Liver (tissue), 9 donors: ENCODE measurements around the gene ANKRD33B. TPM values are rescaled to one million over a fixed set of nuclear protein-coding genes. Genes with fewer than 3 reads are reported as not detected.

ENCODE experiments used
- DNase-seq: peaks from one replicate; pipeline ENCODE4 v3.0.0-alpha.2; 2017; ENCODE audit warnings: low spot score
- H3K27ac ChIP-seq, 2 donors: one replicate each; pipeline ENCODE4 v1.7.0; 2013; ENCODE audit warnings: inconsistent platforms in 2 of 2, low read length in 2 of 2, control low read depth in 1 of 2, low read depth in 1 of 2, mild to moderate bottlenecking in 1 of 2
- H3K27me3 ChIP-seq, 4 donors: one replicate each; pipeline versions ENCODE4 v1.6.1 to v1.7.0; 2013; ENCODE audit warnings: low read length in 3 of 4, inconsistent platforms in 1 of 4, mild to moderate bottlenecking in 1 of 4, moderate library complexity in 1 of 4; ENCODE audit not compliant: control insufficient read depth in 4 of 4, insufficient read depth in 4 of 4
- H3K36me3 ChIP-seq, 4 donors: one replicate each; pipeline versions ENCODE4 v1.6.1 to v1.7.0; 2013; ENCODE audit warnings: low read length in 3 of 4, mild to moderate bottlenecking in 3 of 4, low read depth in 1 of 4, moderate library complexity in 1 of 4; ENCODE audit not compliant: control insufficient read depth in 4 of 4, insufficient read depth in 3 of 4
- H3K4me1 ChIP-seq, 4 donors: one replicate each; pipeline versions ENCODE4 v1.6.1 to v1.7.0; 2013; ENCODE audit warnings: low read length in 3 of 4, mild to moderate bottlenecking in 3 of 4, moderate library complexity in 1 of 4; ENCODE audit not compliant: control insufficient read depth in 4 of 4, insufficient read depth in 4 of 4
- H3K4me3 ChIP-seq, 3 donors: one replicate each; pipeline versions ENCODE4 v1.6.1 to v1.7.0; 2013; ENCODE audit warnings: low read length in 3 of 3, control low read depth in 1 of 3, low read depth in 1 of 3, mild to moderate bottlenecking in 1 of 3
- H3K9ac ChIP-seq, 2 donors: one replicate each; pipeline ENCODE4 v1.7.0; 2013; ENCODE audit warnings: low read length in 2 of 2, mild to moderate bottlenecking in 2 of 2, moderate library complexity in 2 of 2, control low read depth in 1 of 2, low read depth in 1 of 2
- H3K9me3 ChIP-seq, 4 donors: one replicate each; pipeline versions ENCODE4 v1.6.1 to v1.7.0; 2013; ENCODE audit warnings: low read length in 3 of 4; ENCODE audit not compliant: control insufficient read depth in 4 of 4
- FOXA1 ChIP-seq: IDR thresholded peaks from 2 replicates; pipeline ENCODE4 v1.6.1; 2016; ENCODE audit warnings: antibody characterized with exemption
- GABPA ChIP-seq, 2 donors: IDR thresholded peaks in 1 of 2; conservative IDR thresholded peaks in 1 of 2; 2 replicates each; pipeline ENCODE4 v1.6.1; 2016; ENCODE audit warnings: antibody characterized with exemption in 2 of 2, mild to moderate bottlenecking in 1 of 2, moderate library complexity in 1 of 2
- HNF4A ChIP-seq, 2 donors: conservative IDR thresholded peaks; 2 replicates each; pipeline ENCODE4 v1.6.1; 2016; ENCODE audit warnings: antibody characterized with exemption in 2 of 2, mild to moderate bottlenecking in 2 of 2
- HNF4G ChIP-seq: IDR thresholded peaks from 2 replicates; pipeline ENCODE4 v1.6.1; 2016; ENCODE audit warnings: antibody characterized with exemption
- JUND ChIP-seq, 2 donors: IDR thresholded peaks; 2 replicates each; pipeline ENCODE4 v1.6.1; 2016; ENCODE audit warnings: antibody characterized with exemption in 2 of 2
- NR2F2 ChIP-seq: IDR thresholded peaks from 2 replicates; pipeline ENCODE4 v1.6.1; 2016; ENCODE audit warnings: antibody characterized with exemption
- RAD21 ChIP-seq, 2 donors: IDR thresholded peaks; 2 replicates each; pipeline ENCODE4 v1.6.1; 2016; ENCODE audit warnings: antibody characterized with exemption in 2 of 2, mild to moderate bottlenecking in 2 of 2
- RXRA ChIP-seq, 2 donors: IDR thresholded peaks; 2 replicates each; pipeline ENCODE4 v1.6.1; 2017 to 2018; ENCODE audit warnings: antibody characterized with exemption in 2 of 2, mild to moderate bottlenecking in 1 of 2
- SP1 ChIP-seq: IDR thresholded peaks from 2 replicates; pipeline ENCODE4 v1.6.1; 2018; ENCODE audit warnings: antibody characterized with exemption, mild to moderate bottlenecking
- YY1 ChIP-seq: IDR thresholded peaks from 2 replicates; pipeline ENCODE4 v1.6.1; 2016; ENCODE audit warnings: antibody characterized with exemption, mild to moderate bottlenecking
- WGBS: extraction: QIAGEN DNeasy Blood & Tissue Kit; methylation state at CpG from one replicate; pipeline ENCODE4 v1.1.7; 2013; 5-methylcytosine and 5-hydroxymethylcytosine counted together
- polyA plus RNA-seq, 2 donors: library from polyadenylated mRNA; stranded (reverse) in 1 of 2; unstranded in 1 of 2; fragments of 200-250 nt in 1 of 2; fragments of >200 nt in 1 of 2; fragmentation: Nextera tagmentation in 1 of 2; extraction: Ambion mirVana in 1 of 2; gene quantifications; one replicate each; pipeline versions ENCODE4 v1.2.1 to v1.2.3, GENCODE V29; 2013 to 2015
- total RNA-seq, 2 donors: library from RNA; depleted of rRNA; stranded (reverse); fragments of >200 nt; gene quantifications; one replicate each; pipeline ENCODE4 v1.2.3, GENCODE V29; 2014
- TF ChIP-seq, protein P1 (sequence below): IDR thresholded peaks from 2 replicates; pipeline ENCODE4 v1.6.1; 2016; ENCODE audit warnings: antibody characterized with exemption
- TF ChIP-seq, protein P2 (sequence below): IDR thresholded peaks from 2 replicates; pipeline ENCODE4 v1.6.1; 2016; ENCODE audit warnings: antibody characterized with exemption, mild to moderate bottlenecking
- TF ChIP-seq, protein P3 (sequence below): IDR thresholded peaks from 2 replicates; pipeline ENCODE4 v1.6.1; 2016; ENCODE audit warnings: antibody characterized with exemption
- TF ChIP-seq, protein P4 (sequence below): fragments of 150-350 bp; IDR thresholded peaks from 2 replicates; pipeline ENCODE4 v1.5.1; 2017; ENCODE audit warnings: improper control_type of control experiment, low read depth, low read length; ENCODE audit not compliant: missing input control
- TF ChIP-seq, protein P5 (sequence below): IDR thresholded peaks from 2 replicates; pipeline ENCODE4 v1.6.1; 2016; ENCODE audit warnings: antibody characterized with exemption
- donor health status: healthy.
- donor health status: healthy.
- donor health status: healthy.
- donor health status: healthy.
- donor health status: healthy.

ANKRD33B gene
- total and polyA plus RNA-seq, 4 donors = 0.09 to 1.9 (median 0.25) TPM; not detected in 1

DNA sequence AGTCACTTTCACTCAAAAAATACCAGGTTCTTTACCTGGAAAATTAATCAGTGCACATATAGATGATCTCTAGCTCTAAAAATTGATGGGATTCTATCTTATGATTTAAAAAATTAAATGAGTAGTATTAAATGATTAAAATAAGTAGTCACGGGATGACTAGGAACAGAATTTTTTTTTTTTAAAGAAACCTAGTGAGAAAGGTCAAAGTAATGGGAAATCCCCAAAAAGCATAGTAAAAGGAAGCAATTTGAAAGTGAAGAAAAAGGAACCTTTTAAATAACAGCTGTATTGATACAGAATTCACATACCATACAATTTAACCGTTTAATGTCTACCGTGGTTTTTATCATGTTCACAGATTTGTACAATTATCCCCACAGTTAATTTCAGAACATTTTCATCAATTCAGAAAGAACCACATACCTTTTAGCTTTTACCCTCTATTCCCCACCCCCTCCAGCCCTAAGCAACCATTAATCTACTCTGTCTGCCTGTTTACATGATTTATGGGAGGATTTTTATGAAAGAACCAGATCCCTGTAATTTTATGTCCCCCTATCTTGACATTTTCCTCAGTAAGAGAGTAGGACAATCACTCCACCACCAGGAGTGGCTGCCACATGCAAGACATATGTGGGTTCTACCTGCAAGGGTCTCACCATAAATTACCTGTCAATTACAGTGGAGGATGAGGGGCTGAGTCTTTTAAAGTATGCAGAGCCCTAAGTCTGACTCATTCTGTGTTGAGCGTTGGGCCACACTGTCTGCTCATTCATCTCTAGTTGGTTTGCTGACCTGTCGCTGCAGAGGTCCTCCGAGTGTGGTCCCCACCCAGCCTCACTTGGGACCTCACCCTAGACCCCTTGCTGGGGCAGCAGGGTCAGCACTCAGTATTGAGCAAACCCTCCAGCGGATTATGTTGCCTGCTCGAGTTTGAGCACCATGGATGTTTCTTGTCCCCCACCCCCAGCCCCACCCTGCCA, 16.0 kb downstream of the ANKRD33B start:
- no peak overlapping the region for H3K27ac ChIP-seq
- TF ChIP-seq YY1 (no peak), NR2F2 (no peak), GABPA (IDR thresholded peaks at IDR 0.05 in 1 of 2, conservative IDR thresholded peaks at IDR 0.05 in 1 of 2) (no peak), RXRA (IDR thresholded peaks at IDR 0.05) (no peak), FOXA1 (no peak), JUND (IDR thresholded peaks at IDR 0.05) (no peak), SP1 (no peak), HNF4G (no peak)
- TF ChIP-seq, protein P1, sequence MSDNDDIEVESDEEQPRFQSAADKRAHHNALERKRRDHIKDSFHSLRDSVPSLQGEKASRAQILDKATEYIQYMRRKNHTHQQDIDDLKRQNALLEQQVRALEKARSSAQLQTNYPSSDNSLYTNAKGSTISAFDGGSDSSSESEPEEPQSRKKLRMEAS = no peak
- TF ChIP-seq, protein P2, sequence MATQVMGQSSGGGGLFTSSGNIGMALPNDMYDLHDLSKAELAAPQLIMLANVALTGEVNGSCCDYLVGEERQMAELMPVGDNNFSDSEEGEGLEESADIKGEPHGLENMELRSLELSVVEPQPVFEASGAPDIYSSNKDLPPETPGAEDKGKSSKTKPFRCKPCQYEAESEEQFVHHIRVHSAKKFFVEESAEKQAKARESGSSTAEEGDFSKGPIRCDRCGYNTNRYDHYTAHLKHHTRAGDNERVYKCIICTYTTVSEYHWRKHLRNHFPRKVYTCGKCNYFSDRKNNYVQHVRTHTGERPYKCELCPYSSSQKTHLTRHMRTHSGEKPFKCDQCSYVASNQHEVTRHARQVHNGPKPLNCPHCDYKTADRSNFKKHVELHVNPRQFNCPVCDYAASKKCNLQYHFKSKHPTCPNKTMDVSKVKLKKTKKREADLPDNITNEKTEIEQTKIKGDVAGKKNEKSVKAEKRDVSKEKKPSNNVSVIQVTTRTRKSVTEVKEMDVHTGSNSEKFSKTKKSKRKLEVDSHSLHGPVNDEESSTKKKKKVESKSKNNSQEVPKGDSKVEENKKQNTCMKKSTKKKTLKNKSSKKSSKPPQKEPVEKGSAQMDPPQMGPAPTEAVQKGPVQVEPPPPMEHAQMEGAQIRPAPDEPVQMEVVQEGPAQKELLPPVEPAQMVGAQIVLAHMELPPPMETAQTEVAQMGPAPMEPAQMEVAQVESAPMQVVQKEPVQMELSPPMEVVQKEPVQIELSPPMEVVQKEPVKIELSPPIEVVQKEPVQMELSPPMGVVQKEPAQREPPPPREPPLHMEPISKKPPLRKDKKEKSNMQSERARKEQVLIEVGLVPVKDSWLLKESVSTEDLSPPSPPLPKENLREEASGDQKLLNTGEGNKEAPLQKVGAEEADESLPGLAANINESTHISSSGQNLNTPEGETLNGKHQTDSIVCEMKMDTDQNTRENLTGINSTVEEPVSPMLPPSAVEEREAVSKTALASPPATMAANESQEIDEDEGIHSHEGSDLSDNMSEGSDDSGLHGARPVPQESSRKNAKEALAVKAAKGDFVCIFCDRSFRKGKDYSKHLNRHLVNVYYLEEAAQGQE = no peak
- peaks cover 0 to 25% (median 10%) of the 10 kb centered on the region in 4 donors for H3K4me1 ChIP-seq
- no peak for DNase-seq
- no peaks in the 10 kb centered on the region for H3K9me3 ChIP-seq
- no peak overlapping the region for H3K4me3 ChIP-seq
- no peaks in the 10 kb centered on the region for H3K27me3 ChIP-seq
- no peak overlapping the region for H3K9ac ChIP-seq
- WGBS = 88% methylated on average over 8 of the region's 8 CpGs
- H3K36me3 ChIP-seq = no peaks in the 10 kb centered on the region

DNA sequence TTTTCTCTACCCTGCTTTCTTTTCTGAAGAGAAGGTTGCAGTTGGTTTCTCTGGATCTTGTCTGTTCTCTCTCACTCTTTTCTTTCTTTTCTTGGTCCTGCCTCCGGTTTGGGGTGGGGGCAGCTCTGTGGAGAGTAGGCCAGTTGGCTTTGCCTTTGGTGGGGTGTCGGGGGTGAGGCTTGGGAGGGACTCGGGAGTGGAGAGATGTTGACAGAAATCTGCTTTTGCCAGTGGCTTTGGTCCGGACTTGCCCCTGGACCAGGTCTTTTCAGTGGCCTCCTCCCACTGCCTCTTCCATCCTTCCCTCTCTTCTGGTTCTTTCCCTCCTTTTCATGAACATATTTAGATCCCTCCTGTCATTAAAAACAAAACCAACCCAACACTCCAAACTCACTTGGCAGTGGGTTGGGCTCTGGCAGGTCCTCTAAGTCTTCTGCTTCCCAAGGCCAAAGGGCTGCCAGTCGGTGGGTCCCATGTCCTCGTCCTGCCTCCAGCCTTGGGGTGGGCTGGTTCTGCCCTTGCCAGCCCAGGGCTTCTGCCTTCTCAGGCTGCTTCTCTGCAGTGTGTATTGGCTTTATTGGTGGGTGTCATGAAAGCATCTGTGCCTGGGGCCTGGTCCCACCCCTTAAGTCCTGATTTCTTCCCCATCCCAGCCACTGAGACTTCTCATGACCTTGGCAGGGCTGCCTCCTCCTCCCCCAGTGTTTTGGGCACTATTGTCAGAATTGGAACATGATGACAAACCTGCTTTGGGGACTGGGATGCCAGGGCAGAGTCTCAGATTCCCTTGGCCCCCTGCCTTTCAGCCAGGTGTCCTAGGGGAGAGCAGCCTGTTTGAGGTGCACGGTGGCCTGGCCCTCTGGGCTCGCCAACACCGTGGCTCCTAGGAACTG, 16.9 kb downstream of the ANKRD33B start:
- no peak for DNase-seq
- 95% methylated on average over 9 of the region's 9 CpGs for WGBS
- Histone ChIP-seq H3K27ac (no peak overlapping the region), H3K4me1 (peaks cover 0 to 20% (median 5%) of the 10 kb centered on the region in 4 donors), H3K9ac (no peak overlapping the region), H3K9me3 (no peaks in the 10 kb centered on the region), H3K36me3 (no peaks in the 10 kb centered on the region), H3K27me3 (no peaks in the 10 kb centered on the region), H3K4me3 (no peak overlapping the region)
- TF ChIP-seq NR2F2 (no peak), RXRA (IDR thresholded peaks at IDR 0.05) (no peak), HNF4A (conservative IDR thresholded peaks at IDR 0.05) (no peak), GABPA (IDR thresholded peaks at IDR 0.05 in 1 of 2, conservative IDR thresholded peaks at IDR 0.05 in 1 of 2) (no peak), HNF4G (no peak), RAD21 (IDR thresholded peaks at IDR 0.05) (no peak), FOXA1 (no peak), SP1 (no peak)
- TF ChIP-seq, protein P3, sequence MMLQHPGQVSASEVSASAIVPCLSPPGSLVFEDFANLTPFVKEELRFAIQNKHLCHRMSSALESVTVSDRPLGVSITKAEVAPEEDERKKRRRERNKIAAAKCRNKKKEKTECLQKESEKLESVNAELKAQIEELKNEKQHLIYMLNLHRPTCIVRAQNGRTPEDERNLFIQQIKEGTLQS = no peak
- TF ChIP-seq, protein P4, sequence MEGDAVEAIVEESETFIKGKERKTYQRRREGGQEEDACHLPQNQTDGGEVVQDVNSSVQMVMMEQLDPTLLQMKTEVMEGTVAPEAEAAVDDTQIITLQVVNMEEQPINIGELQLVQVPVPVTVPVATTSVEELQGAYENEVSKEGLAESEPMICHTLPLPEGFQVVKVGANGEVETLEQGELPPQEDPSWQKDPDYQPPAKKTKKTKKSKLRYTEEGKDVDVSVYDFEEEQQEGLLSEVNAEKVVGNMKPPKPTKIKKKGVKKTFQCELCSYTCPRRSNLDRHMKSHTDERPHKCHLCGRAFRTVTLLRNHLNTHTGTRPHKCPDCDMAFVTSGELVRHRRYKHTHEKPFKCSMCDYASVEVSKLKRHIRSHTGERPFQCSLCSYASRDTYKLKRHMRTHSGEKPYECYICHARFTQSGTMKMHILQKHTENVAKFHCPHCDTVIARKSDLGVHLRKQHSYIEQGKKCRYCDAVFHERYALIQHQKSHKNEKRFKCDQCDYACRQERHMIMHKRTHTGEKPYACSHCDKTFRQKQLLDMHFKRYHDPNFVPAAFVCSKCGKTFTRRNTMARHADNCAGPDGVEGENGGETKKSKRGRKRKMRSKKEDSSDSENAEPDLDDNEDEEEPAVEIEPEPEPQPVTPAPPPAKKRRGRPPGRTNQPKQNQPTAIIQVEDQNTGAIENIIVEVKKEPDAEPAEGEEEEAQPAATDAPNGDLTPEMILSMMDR = no peak
- TF ChIP-seq, protein P1 = no peak
- TF ChIP-seq, protein P2 = no peak
- TF ChIP-seq, protein P5, sequence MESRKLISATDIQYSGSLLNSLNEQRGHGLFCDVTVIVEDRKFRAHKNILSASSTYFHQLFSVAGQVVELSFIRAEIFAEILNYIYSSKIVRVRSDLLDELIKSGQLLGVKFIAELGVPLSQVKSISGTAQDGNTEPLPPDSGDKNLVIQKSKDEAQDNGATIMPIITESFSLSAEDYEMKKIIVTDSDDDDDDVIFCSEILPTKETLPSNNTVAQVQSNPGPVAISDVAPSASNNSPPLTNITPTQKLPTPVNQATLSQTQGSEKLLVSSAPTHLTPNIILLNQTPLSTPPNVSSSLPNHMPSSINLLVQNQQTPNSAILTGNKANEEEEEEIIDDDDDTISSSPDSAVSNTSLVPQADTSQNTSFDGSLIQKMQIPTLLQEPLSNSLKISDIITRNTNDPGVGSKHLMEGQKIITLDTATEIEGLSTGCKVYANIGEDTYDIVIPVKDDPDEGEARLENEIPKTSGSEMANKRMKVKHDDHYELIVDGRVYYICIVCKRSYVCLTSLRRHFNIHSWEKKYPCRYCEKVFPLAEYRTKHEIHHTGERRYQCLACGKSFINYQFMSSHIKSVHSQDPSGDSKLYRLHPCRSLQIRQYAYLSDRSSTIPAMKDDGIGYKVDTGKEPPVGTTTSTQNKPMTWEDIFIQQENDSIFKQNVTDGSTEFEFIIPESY = no peak
